Measurements from ENCODE around the gene SPSB1.

The SPSB1 gene

DNA sequence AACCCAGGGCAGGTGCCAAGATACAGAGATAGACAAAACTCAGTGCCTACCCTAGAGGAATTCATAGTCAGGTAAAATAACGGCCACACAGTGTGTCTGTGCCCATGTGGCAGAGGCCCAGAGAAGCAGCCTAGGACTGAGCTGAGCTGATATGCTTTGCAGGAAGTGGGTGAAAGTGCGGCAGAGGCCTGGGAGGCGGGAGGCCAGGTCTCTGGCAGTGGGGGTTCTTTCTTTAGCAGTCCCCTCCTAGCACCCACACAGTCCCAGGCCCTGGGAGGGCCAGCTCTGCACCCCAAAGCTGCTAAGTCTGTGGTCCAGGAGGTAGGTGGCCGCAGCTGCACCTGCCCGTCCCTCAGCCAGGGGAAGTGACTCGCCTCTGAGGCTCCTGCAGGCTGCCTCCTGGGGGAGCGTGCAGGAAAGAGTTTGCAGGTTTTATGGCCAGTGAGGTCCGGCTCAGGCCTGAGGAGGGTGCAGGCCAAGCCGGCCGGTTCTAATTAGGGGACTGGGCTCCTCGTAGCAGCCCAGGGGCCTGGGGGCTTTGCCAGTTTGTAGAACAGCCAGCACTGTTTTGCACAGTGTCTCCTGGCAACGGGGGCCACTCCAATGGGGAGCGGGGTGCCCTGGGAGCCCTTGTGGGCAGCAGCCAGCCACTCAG, 107.9 kb downstream of the SPSB1 start:
- ATAC-seq (replicated peaks; ENCODE audit: extremely low read depth, poor library complexity, severe bottlenecking) (peak; percentile 49), DNase-seq (ENCODE audit: low spot score in 2 of 2) (no peak)
- no peak overlapping the region for H3K27ac Mint-ChIP-seq (ENCODE audit: low read depth)
- H3K4me1 Mint-ChIP-seq, result no peaks in the 10 kb centered on the region
- no peaks in the 10 kb centered on the region for H3K9me3 Mint-ChIP-seq
- H3K36me3 Mint-ChIP-seq (ENCODE audit: insufficient read depth), result no peaks in the 10 kb centered on the region
- H3K4me3 Mint-ChIP-seq, result no peak overlapping the region
- no peaks in the 10 kb centered on the region for H3K27me3 Mint-ChIP-seq

DNA sequence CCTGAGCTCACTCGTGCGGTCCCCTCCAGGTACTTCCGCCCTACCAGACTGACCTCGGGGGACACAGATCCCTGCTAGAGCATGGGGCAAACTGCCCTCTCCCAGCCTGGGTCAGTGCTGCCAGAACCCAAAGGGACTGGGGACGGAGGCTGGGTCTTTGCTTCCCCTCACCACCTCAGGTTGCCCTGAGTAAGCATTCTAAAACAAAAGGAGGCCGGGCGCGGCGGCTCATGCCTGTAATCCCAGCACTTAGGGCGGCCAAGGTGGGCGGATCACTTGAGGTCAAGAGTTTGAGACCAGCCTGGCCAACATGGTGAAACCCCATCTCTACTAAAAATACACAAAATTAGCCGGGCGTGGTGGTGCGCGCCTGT, 108.4 kb downstream of the SPSB1 start:
- ATAC-seq (replicated peaks; ENCODE audit: extremely low read depth, poor library complexity, severe bottlenecking) (no peak), DNase-seq (ENCODE audit: low spot score in 2 of 2) (no peak)
- no peaks in the 10 kb centered on the region for H3K27me3 Mint-ChIP-seq
- H3K4me1 Mint-ChIP-seq, result no peaks in the 10 kb centered on the region
- H3K27ac Mint-ChIP-seq (ENCODE audit: low read depth), result no peak overlapping the region
- no peaks in the 10 kb centered on the region for H3K36me3 Mint-ChIP-seq (ENCODE audit: insufficient read depth)
- H3K4me3 Mint-ChIP-seq, result no peak overlapping the region
- no peaks in the 10 kb centered on the region for H3K9me3 Mint-ChIP-seq

DNA sequence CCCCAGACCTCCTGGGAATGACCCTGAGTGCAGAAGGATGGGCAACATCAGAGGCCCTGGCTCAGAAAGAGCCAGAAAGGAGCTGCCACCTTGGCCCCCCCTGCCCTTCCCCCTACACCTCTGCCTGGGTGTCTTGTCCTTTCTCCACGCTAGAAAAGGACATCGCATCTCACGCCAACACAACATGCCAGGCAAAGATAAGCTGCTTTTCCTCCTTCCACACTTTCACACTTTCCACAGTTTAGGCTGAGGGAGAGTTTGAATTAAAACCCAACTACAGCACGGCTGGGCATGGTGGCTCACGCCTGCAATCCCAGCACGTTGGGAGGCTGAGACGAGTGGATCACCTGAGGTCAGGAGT, 109.5 kb downstream of the SPSB1 start:
- H3K9me3 Mint-ChIP-seq, result no peaks in the 10 kb centered on the region
- DNase-seq (ENCODE audit: low spot score in 2 of 2), result no peak
- no peak overlapping the region for H3K27ac Mint-ChIP-seq (ENCODE audit: low read depth)
- H3K27me3 Mint-ChIP-seq, result no peaks in the 10 kb centered on the region
- ATAC-seq (replicated peaks; ENCODE audit: extremely low read depth, poor library complexity, severe bottlenecking), result no peak
- H3K4me1 Mint-ChIP-seq, result no peaks in the 10 kb centered on the region
- no peaks in the 10 kb centered on the region for H3K36me3 Mint-ChIP-seq (ENCODE audit: insufficient read depth)
- no peak overlapping the region for H3K4me3 Mint-ChIP-seq

DNA sequence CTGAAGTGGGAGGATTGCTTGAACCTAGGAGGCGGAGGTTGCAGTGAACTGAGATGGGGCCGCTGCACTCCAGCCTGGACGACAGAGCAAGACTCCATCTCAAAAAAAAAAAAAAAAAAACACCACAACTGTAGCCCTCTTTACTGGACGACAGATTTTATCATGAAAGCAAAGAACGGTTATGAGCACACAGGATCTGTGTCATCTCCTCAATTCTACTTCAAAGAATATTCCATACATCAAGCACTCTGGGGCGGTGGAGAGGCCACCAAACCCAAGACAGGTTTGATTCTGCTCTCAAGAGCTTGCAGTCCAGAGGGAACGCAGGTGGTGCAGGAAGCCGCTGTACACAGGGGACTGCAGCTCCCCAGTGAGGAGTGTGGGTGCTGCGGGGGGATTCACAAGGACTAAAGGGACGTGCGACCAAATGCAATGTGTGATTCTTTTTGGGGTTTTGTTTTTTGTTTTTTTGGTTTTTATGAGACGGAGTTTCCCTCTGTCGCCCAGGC, 110.1 kb downstream of the SPSB1 start:
- no peaks in the 10 kb centered on the region for H3K4me1 Mint-ChIP-seq

DNA sequence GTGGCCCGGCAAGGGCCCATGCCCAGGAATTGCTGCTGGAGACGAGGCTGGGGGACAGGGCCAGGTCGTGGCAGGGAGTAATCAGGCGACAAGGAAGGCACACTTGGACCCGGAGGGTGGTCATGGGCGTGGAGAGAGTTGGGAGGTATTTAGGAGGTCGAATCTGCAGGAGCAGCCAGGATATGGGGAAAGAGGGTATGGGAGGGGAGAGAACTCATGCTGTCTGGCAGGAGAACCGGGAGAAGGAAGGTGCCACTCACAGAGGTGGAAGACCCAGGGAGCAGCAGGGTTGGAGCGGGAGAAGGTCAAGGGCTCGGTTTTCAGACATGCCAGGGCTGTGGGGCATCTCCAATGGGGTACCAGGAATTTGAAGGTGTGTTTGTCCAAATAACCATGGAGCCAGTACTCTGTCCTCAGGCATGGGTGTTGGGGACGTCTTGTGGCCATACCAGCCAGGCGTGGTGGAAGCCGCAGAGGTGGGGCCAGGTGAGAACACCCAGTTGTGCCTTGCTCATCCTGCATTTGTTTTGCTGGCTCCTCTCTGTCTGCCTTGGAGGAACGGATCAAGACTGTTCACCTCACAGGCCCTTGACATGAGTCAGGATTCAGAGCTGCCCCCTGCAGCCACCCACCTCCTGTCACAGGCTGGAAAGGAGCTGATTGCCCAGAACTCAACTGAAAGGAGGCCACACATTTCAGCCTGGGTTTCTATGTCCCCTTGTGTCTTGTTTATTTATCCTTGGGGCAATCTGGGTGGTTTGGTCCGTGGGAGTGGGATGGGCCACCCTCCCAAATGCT, 111.6 kb downstream of the SPSB1 start:
- Mint-ChIP-seq H3K4me1 (no peaks in the 10 kb centered on the region), H3K9me3 (no peaks in the 10 kb centered on the region), H3K27me3 (no peaks in the 10 kb centered on the region), H3K27ac (ENCODE audit: low read depth) (no peak overlapping the region), H3K4me3 (no peak overlapping the region), H3K36me3 (ENCODE audit: insufficient read depth) (no peaks in the 10 kb centered on the region)
- ATAC-seq (replicated peaks; ENCODE audit: extremely low read depth, poor library complexity, severe bottlenecking) (no peak), DNase-seq (ENCODE audit: low spot score in 2 of 2) (no peak)

More for the DNA sequence above, 110.1 kb downstream of the SPSB1 start:
- H3K36me3 Mint-ChIP-seq (ENCODE audit: insufficient read depth), result no peaks in the 10 kb centered on the region
- no peak for ATAC-seq (replicated peaks; ENCODE audit: extremely low read depth, poor library complexity, severe bottlenecking)
- no peak for DNase-seq (ENCODE audit: low spot score in 2 of 2)
- no peak overlapping the region for H3K27ac Mint-ChIP-seq (ENCODE audit: low read depth)
- no peak overlapping the region for H3K4me3 Mint-ChIP-seq
- H3K9me3 Mint-ChIP-seq, result no peaks in the 10 kb centered on the region
- no peaks in the 10 kb centered on the region for H3K27me3 Mint-ChIP-seq

DNA sequence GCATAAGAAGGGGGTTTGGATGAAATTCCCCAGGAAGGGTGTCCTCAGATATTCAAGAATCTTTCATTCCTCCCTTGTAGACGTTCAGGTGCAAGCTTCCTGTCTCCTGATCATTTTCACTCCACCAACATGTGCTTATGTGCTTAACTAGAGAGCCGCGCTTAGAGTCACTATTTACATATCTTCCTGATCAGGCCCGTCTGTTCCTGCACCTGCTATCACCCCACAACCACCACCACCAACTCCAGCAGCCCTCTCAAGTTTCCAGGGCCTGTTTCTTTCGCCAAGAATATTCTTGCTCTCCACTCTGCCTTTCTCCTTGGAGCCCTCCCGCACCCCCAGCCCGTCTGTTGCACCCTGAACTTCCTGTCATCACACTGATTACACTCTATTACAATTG, 113.4 kb downstream of the SPSB1 start:
- DNase-seq (ENCODE audit: low spot score in 2 of 2) (no peak), ATAC-seq (replicated peaks; ENCODE audit: extremely low read depth, poor library complexity, severe bottlenecking) (no peak)
- H3K9me3 Mint-ChIP-seq, result no peaks in the 10 kb centered on the region
- no peaks in the 10 kb centered on the region for H3K27me3 Mint-ChIP-seq
- H3K36me3 Mint-ChIP-seq (ENCODE audit: insufficient read depth), result peaks cover 8% of the 10 kb centered on the region
- H3K4me3 Mint-ChIP-seq, result no peak overlapping the region
- H3K27ac Mint-ChIP-seq (ENCODE audit: low read depth), result no peak overlapping the region
- no peaks in the 10 kb centered on the region for H3K4me1 Mint-ChIP-seq

DNA sequence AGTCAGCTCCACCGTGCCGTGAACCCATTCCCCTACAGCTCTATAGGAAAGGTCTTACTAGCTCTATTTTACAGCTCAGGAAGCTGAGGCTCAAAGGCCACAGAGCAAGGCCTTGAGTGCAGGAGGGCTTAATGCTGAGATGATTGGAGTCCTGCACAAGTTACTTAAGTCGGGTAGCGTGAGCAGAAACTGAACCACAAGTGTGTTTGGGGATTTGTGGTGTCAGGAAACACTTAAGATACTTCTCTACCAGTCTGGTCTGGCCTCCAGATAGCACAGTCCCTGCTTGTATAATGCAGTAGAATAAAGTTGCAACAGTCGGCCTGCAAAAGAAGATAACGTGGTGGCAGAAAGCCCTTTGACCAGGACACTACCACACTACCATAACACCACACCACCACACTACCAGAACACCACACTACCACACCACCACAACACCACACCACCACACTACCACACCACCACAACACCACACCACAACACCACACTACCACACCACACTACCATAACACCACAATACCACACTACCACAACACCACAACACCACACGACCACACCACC, 118.1 kb downstream of the SPSB1 start:
- Mint-ChIP-seq H3K36me3 (ENCODE audit: insufficient read depth) (peaks cover 14% of the 10 kb centered on the region), H3K27me3 (no peaks in the 10 kb centered on the region), H3K27ac (ENCODE audit: low read depth) (peak overlapping the region; percentile 62), H3K9me3 (no peaks in the 10 kb centered on the region), H3K4me1 (peaks cover 17% of the 10 kb centered on the region), H3K4me3 (peak overlapping the region; percentile 8)
- no peak for ATAC-seq (replicated peaks; ENCODE audit: extremely low read depth, poor library complexity, severe bottlenecking)
- DNase-seq (ENCODE audit: low spot score in 2 of 2), result no peak

DNA sequence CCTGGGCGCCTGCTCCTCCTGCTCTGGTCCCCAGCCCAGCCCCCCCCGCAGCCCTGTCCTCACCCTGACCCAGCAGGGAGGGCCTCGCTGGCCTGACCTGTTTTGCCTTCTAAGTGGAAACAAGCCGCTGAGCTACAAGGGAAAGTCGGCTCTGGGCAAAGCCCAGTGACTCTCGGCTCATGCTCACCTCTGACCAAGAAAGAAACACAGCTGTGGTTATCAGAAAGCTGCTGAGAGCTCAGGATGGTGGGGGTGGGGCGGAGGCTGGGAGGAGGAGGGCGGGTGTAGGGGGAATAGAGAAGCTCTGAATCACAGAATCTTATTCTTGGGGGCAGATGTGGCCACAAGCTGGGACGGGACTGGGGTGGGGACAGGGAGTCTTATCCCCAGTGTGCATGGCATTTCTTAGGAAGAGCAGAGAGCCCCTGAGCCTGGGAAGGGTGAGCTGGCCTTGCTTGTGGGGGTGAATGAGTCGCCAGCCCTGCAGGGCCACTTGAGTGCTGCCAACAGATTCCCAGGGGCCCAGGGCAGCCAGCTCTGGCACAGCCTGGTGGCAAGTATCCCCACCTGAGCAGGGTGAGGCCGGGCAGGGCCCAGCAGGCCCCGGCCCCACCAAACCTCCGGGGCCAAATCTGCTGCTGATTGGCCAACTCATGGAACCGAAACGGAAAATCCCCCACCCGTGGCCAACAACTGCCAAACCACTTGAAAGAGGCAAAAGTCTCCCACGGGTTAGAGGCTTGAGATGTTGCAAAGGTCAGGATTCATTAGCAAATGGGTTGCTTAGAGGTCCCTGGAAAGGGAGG, 120.6 kb downstream of the SPSB1 start:
- H3K27me3 Mint-ChIP-seq, result no peaks in the 10 kb centered on the region
- H3K4me1 Mint-ChIP-seq, result peaks cover 26% of the 10 kb centered on the region
- peak overlapping the region; percentile 41 for H3K4me3 Mint-ChIP-seq
- no peak for DNase-seq (ENCODE audit: low spot score in 2 of 2)
- H3K36me3 Mint-ChIP-seq (ENCODE audit: insufficient read depth), result peaks cover 14% of the 10 kb centered on the region
- peak; percentile 73 for ATAC-seq (replicated peaks; ENCODE audit: extremely low read depth, poor library complexity, severe bottlenecking)
- H3K9me3 Mint-ChIP-seq, result no peaks in the 10 kb centered on the region
- no peak overlapping the region for H3K27ac Mint-ChIP-seq (ENCODE audit: low read depth)

DNA sequence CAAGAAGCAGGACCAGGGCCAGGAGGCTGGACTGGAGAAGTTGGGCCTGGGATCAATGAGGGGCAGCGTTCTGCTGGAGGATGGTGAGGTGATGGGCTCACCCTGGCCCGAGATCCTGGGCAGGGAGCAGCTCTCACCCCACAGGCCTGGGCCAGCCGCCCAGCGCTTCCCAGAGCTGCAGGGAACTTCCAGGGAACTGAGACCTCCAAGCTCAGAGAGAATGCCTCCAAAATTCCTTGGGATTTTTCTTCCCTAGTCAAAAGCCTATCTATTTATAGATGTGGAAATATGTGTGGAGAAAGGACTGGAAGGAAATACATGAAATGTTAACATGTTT, 121.2 kb downstream of the SPSB1 start:
- no peak for DNase-seq (ENCODE audit: low spot score in 2 of 2)
- ATAC-seq (replicated peaks; ENCODE audit: extremely low read depth, poor library complexity, severe bottlenecking), result no peak
- Mint-ChIP-seq H3K4me1 (peaks cover 26% of the 10 kb centered on the region), H3K27me3 (no peaks in the 10 kb centered on the region), H3K9me3 (no peaks in the 10 kb centered on the region), H3K4me3 (peak overlapping the region; percentile 41), H3K36me3 (ENCODE audit: insufficient read depth) (peaks cover 14% of the 10 kb centered on the region), H3K27ac (ENCODE audit: low read depth) (no peak overlapping the region)

DNA sequence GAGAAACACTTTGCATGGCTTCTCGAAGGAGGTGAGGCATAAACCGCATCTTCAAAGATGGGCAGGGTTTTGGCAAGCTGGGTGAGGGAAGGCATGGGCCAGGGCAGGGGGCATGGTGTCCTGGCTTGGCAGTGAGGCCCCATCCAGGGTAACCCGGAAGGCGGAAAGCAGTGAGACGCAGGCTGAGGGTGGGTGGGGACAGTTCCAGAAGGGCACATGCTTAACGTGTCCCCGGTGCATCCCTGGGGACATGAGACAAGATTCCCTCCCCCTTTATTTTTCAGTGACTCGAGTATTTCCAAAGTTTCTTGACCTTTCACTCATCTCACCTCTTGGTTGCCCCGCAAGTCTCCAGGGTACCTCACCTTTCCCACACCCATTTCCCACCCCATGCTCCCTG, 123.8 kb downstream of the SPSB1 start:
- Mint-ChIP-seq H3K27ac (ENCODE audit: low read depth) (no peak overlapping the region), H3K9me3 (no peaks in the 10 kb centered on the region), H3K36me3 (ENCODE audit: insufficient read depth) (peaks cover 3% of the 10 kb centered on the region), H3K27me3 (peaks cover 9% of the 10 kb centered on the region), H3K4me3 (peak overlapping the region; percentile 6), H3K4me1 (peaks cover 26% of the 10 kb centered on the region)
- DNase-seq (ENCODE audit: low spot score in 2 of 2) (no peak), ATAC-seq (replicated peaks; ENCODE audit: extremely low read depth, poor library complexity, severe bottlenecking) (no peak)

DNA sequence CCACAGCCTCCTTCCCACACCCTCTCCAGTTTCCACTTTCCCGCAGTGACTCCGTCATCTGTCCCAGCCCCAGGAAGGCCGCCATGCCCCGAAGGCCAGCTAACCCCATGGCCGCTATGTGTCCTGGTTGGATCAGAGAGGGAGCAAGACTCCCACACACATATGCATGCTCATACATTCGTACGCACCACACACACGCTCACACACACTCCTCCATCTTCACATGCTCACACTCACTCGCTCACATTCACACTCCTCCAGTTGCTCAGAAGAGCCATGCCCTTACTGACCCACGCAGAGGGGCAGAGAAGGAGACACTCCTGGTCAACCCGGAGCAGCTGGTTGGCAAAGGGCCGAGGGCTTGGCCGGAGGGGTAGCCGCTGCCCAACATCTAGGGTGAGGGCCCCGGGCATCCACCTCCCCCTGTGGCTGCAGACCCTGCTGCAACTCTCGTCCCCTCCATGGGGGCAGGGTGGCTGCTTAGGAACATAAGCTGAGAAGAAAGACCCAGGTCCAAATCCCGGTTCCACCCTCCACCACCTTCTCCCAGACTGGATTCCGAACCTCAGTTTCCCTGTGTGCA, 124.3 kb downstream of the SPSB1 start:
- no peak for ATAC-seq (replicated peaks; ENCODE audit: extremely low read depth, poor library complexity, severe bottlenecking)
- Mint-ChIP-seq H3K27me3 (peaks cover 14% of the 10 kb centered on the region), H3K27ac (ENCODE audit: low read depth) (no peak overlapping the region), H3K4me3 (peak overlapping the region; percentile 6), H3K4me1 (peaks cover 26% of the 10 kb centered on the region), H3K9me3 (no peaks in the 10 kb centered on the region), H3K36me3 (ENCODE audit: insufficient read depth) (no peaks in the 10 kb centered on the region)
- DNase-seq (ENCODE audit: low spot score in 2 of 2), result no peak

DNA sequence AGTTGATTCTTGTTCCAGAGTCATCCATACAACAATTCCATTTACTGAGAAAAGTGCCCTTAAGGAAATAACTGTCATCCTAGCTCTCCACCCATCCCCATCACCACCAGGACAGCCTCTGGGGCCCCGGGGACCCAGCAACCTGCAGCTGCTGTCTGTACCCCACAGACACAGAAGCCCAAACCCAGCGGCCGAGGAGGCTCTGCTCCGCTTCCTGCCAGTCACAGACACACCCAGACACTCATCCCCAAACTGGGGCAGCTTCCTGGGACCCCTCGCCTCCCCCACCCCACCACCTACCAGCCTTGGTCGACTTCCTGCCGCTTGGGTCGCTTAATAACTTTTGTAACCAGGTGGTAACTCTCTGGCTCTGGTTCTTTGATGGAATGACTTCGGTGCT, 125.0 kb downstream of the SPSB1 start:
- ATAC-seq (replicated peaks; ENCODE audit: extremely low read depth, poor library complexity, severe bottlenecking), result no peak
- H3K4me1 Mint-ChIP-seq, result peaks cover 22% of the 10 kb centered on the region
- H3K36me3 Mint-ChIP-seq (ENCODE audit: insufficient read depth), result no peaks in the 10 kb centered on the region
- no peak overlapping the region for H3K27ac Mint-ChIP-seq (ENCODE audit: low read depth)
- DNase-seq (ENCODE audit: low spot score in 2 of 2), result no peak
- peaks cover 15% of the 10 kb centered on the region for H3K27me3 Mint-ChIP-seq
- H3K4me3 Mint-ChIP-seq, result peak overlapping the region; percentile 18
- no peaks in the 10 kb centered on the region for H3K9me3 Mint-ChIP-seq

Measured in central memory CD8-positive, alpha-beta T cell (primary cell).